Activated CD4-positive, CD25-positive, alpha-beta regulatory T cell treated with anti-CD3 and anti-CD28 coated beads, Interleukin-2, amount 50 U/mL, for 24 hours (primary cell): ENCODE data around the gene BRD7.

ENCODE experiments used
- ATAC-seq, 2 donors: fragments of 150-1000 bp; cut with Tn5 transposase; one replicate each; pipeline ENCODE4 v1.10.0; 2021; ENCODE audit warnings: mild to moderate bottlenecking in 1 of 2, moderate library complexity in 1 of 2

Gene BRD7

DNA sequence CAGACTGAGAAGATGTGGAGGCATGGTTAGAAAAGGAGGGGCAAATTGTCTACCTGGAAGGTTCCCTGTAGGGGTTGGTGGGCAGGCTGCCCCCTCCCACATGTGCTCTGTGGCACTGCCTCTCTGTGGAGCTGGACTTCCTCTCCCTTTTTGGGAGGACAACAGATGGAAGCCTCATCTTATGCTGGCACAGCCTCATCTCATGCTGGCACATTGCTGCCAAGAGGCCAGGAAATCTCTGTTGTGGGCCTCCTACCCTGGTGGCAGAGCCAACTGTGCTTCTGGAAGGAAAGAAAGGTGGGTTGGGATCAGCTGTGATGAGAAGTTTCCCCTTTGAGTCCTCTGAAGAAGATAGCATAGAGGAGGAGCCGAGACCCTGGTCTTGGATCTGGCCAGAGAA is 19.7 kb upstream of the BRD7 start:
- ATAC-seq: no peak

DNA sequence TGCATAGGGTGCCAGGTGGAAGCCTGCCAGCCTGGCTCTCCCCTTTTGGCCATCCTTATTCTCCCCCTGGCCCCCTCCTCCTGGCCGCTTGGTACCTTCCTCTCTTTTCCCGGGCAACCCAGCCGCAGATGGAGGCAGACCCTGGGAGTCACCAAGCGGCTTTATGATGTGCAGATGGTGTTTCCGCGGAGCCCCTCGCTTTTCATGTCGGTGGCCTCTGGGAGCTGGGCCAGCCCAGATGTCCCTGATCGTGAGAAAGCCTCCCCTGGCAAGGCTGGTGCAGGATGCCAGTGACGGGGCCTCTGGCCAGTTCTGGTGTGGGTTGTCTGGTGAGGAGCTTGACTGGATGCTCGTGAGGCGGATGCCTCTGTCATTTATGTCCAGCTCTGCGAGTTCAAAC is 18.0 kb upstream of the BRD7 start:
- ATAC-seq: no peak

DNA sequence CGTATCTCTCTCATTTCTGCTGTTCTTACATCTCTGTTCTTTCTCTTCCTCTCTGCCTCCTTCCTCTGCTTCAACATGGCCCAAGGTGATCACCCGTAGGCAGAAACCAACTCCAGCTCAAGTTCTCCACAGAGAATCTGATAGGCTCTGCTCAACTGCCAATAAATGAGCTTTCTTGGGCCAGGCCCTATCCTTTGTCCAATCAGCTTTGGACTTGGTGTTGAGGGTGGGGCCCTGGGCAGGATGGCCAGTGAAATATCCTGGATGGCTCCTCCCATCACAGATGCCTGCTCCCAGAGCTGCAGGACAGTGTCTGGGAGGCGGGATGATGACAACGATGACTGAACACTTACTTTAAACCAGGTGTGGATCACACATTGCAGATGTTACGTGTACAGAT is 17.4 kb upstream of the BRD7 start:
- ATAC-seq: no peak

GRCh38 chr16:50384500-50385135 is 15.8 kb upstream of the BRD7 start:
- ATAC-seq: no peak

- ATAC-seq: no peak
Measured at GRCh38 chr16:50381679-50382440, 13.1 kb upstream of the BRD7 start.

GRCh38 chr16:50378417-50378816 is 9.6 kb upstream of the BRD7 start:
- no peak for ATAC-seq

DNA sequence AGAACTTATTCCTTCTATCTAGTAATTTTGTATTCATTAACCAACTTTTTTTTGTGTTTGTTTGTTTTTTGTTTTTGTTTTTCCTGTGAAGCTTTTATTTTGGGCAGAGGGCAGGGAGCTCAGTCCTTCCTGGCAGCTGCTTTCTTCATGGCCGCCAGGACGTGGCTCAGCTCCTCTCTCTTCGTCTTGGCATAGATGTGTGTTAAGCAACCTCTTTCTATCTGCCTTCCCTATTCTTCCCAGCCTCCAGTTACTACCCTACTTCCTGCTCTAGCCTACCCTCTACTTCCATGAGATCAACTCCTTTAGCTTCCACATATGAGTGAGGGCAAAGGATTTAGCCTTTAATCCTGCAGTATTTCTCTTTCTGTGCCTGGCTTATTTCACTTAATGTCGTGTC is 8.2 kb upstream of the BRD7 start:
- no peak for ATAC-seq

DNA sequence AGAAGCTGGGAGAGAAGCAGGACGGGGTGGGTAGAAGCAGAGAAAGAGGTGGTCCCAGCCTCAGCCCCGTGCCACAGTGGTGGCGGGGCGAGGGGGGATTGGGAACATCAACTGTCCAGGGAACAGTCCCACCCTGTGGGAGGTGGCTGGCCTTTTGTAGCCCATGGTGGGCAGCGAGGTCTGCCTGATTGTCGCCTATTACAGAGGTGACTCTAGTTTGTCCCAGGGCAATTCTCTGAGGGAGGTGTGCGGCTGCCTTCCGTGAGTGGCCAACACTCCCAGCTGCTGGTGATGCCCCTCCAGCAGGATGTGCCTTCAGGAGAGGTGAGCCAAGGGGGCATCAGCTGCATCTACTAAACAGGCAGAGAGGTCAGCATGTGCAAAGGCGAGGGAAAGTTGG is 5.0 kb upstream of the BRD7 start:
- no peak for ATAC-seq

DNA sequence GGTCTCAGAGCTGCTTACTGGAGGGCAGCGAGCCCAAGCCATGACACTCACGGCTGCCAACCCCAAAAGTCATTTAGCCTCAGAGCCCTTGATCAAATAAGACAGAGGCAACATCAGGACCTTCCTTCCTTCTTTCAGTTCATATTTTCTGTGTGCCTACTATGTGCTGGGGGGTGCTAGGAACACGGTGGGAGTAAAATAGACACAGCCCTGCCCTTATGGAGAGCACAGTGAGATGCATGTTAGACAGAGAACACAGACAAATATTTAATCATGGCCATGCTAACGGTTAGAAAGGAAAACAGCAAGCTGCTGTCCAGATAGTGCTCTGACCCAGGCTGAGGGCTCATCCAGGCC is 4.5 kb upstream of the BRD7 start:
- no peak for ATAC-seq

DNA sequence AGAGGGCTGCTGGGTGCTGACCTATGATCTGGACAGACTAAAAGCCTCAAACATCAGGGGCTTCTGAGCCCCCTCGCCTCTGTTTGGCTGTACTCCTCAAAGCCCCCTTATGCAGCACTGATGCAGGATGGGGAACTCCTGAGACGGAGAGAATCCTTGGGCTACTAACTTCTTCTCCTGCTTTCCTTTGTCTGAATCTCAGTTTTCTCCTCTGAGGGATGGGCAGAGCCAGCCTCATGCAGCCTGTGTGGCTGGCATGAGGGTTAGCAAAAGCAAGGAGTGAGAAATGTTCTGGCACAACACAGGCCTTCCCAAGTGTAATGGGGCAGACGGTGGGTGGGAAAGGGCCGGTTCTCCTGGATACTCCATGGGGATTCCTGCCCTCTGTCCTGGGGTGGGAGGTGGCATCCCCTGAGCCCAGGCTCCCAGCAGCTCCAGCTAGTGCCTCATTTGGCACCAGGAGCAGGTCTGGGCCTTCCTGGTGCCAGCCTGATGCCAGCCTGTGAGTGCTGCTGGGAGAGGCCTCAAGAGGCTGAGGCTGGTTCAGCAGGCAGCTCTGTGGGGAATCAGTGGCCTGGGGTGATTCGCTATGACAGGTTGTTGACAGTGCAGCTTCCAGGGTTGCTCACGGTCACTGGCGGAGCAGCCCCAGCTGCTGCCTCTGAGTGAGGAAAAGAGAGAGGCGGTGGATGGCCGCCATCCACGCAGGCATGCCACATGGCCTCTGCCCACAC is 4.0 kb upstream of the BRD7 start:
- no peak for ATAC-seq

DNA sequence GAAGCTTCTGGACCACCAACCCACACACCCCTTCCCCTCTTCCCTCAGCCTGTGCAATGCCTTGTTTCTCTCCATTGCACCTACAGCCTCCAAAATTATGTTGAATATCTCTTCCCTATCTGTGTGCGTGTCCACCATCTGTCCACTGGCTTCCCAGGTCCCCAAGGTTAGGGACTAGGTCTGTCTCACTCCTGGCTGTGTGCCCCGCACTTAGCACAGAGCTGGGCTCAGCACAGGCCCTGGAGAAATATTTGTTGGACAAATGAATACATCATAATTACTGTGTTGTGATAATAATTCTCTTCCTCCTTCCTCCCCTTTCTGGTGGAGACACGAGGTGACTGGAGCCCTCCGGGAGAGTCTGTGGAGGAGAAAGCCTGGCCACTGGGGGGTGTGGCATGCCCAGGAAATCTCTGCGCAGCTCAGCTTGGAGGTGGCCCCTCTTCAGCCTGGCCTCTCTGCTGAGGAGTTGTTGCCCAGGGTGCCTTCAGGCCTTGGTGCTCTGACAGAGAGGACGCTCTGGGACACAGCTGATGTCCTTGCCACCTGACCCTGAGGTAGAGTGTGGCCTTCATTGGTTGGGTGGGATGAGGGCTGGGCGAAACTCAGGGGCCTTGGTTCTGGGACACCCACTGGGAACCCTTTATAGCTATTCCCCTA is 3.3 kb upstream of the BRD7 start:
- ATAC-seq: no peak

GRCh38 chr16:50371036-50371716 is 2.4 kb upstream of the BRD7 start:
- ATAC-seq: no peak

DNA sequence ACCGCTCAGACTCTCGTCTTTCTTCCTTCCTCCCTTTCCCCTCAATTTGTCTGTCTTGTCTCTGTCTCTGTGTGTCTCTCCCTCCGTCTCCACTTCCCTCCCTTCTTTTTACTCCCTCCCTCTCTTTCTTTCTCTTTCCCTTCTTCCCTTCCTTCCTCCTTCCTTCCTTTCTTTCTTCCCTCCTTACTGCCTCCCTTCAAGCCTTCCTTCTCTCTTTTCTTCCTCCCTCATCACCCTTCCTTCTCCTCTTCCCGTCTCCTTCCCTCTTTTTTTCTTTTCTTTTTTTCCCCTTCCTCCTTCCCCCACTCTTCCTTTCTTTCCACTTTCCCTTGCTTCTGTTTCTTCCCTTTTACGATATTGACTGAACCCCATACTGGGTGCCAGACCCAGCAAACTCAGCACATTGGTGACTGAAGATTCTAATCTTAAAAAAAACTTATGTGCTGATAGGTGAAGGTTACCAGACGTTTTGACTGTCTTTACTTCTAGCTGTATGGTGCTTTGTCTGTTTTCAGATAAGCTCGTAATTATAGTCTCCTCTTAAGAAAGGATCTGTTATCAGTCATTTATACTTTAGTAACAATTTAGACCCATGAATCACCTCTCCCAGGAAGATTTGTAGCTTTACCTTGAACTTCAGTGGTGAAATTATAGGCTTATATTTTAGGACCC is 481 bp upstream of the BRD7 start:
- ATAC-seq: no peak

DNA sequence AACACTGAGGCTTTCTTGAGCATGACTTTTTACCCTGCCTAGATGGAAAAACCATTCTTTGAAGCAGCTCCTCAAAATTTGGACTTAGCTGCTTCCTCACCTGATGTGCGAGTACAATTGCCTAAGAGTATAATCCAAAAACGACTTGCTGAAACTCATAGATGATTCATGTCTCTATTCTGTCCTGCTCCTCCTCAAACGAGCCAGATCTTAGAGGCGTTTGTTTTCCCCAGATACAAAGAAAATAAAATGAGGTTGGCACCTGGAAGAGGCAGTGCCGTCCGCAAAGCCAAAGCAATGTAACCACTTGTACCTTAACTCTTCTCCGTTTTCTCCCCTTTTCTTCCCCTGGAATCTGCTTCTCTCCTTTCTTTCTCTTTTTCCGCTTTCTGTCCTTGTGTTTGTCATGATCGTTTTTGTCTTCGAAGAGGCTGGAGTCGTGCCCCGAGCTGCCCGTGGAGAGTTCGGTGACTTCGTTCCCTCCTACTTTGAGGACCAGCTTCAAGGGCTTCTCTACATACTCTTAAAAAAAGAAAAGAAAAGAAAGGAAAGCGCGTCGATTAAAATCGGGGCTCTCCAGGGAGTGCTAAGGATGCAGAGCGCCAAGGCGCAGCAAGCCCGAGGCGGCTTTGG is 895 bp downstream of the BRD7 start:
- ATAC-seq: no peak

DNA sequence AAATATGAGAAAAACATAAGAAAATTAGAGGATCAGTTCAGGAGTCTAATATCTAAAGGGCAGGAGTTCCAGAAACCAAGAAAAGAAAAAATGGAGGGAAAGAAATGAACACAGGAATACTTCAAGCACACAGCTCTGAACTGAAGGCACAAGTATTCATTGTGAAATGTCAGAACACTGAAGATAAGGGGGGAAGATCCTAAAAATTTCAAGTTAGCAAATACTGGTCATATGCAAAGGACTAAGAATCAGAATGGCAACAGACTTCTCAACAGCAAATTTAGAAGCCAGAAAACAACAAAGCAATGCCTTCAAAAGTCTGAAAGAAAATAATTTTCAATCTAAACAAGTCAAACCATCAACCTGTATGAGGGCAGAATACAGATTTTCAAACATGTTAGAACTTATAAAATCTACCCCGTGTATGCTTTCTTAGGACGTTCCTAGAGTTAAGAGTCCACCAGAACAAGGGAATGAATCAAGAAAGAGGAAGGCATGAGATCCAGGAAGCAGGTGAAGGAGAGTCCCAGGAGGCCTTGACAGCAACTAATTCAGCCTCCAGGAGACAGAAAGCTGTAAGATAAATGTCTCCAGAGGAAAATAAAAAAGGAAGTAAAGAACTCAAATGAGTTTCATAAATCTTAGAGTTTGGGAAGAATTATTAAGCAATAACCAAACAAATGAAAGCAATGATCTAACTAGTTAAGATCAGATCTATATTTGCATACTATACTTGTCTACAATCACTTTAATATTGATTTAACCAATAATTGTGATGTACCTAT is 2.8 kb downstream of the BRD7 start:
- ATAC-seq: no peak

GRCh38 chr16:50363656-50364055 is 5.1 kb downstream of the BRD7 start:
- no peak for ATAC-seq

- ATAC-seq: peak in 1 of 2 donors; percentile 49
Measured at GRCh38 chr16:50360779-50361178, 8.0 kb downstream of the BRD7 start.

DNA sequence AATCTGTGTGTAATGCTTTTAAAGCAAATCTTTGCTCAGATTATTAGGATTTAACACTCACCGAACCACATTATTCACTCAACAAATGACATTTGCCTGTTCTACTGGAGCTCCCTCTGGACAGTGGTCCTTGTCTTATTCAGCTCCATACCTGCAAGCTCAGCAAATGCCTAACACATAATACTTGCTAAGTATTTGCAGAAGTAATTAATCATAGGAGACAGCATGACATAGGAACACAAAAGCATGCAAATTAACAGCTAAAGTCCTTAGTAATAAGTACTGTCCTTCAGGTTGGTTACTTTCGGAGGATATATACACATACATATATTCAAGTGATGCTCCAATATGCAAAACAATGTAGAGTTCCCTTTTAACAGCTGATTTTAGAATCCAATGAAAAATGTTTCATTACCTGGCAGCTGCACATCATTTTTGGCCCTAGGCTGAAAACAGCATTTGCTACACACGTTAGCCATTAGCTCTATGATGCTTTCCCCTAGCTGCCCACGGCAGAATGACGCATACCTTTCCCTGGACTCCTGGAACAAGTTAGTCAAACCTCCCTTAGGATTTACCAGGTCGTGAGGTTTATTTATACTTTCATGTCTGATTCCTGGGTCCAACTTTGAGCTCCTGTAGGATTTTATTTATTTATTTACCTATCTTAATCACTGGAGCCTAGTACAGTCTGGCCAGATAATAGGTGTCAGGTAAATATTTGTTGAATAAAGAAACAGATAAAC is 8.6 kb downstream of the BRD7 start:
- no peak for ATAC-seq

DNA sequence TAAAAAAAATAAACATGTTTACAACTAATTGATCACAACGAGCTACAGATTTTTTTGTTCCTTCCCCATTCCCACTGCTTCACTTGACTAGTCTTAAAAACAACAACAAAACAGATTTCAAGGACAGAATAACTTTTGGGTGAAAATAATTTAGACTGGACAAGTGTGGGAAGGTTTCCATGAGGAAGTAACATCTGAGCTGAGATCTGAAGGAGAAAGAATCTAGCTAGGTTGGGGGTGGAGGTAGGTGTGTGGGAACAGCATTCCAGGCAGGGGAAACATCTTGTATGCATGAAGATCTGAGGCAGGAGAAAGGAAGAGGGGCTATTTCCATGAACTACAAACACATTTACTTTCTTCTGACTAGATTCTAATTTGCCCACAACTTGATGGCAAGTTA is 9.2 kb downstream of the BRD7 start:
- ATAC-seq: no peak
